OCI-LY7 (cell line): Measurements from ENCODE around the gene CTNND2. TPM values are rescaled to one million over a fixed set of nuclear protein-coding genes. Genes with fewer than 3 reads are reported as not detected.

Experiments
- BruUV-seq: library from RNA; stranded (reverse); fragments of 400-500 nt; replicated peaks from 2 replicates; lab custom pipeline; 2021; lab: Mats Ljungman, UMichigan
- CTCF ChIA-PET: fragments of 300-600 bp; sonication (Branson Sonifier 250); formaldehyde crosslinking; loops from one replicate; lab custom pipeline; 2022; ENCODE audit warnings: antibody characterized with exemption; ENCODE audit not compliant: unreplicated experiment; lab: Charles Lee
- POLR2A ChIA-PET: fragments of 300-600 bp; sonication (Branson Sonifier 250); formaldehyde crosslinking; loops from one replicate; lab custom pipeline; 2022; ENCODE audit warnings: antibody characterized with exemption; lab: Charles Lee
- DNase-seq: peaks from one replicate; pipeline ENCODE4 v3.0.0-alpha.2; 2015; ENCODE audit warnings: low spot score
- H2AFZ ChIP-seq: fragments of 200-600 bp; sonication (generic), shearing (Covaris generic); 2 replicates; pipeline ENCODE4 v1.6.1; 2014; ENCODE audit warnings: mild to moderate bottlenecking, antibody characterized with exemption, low read length, moderate library complexity
- H3K27ac ChIP-seq: fragments of 200-600 bp; sonication (generic); 2 replicates; pipeline ENCODE4 v1.5.1; 2014; ENCODE audit warnings: mixed run types, low read depth, mild to moderate bottlenecking, moderate library complexity, low read length, inconsistent platforms; ENCODE audit not compliant: poor library complexity, severe bottlenecking
- H3K36me3 ChIP-seq: fragments of 200-600 bp; sonication (generic); 2 replicates; pipeline ENCODE4 v1.6.1; 2014; ENCODE audit warnings: mild to moderate bottlenecking, antibody characterized with exemption, low read length, moderate library complexity, mixed read lengths; ENCODE audit not compliant: insufficient read depth
- H3K4me1 ChIP-seq: fragments of 200-600 bp; sonication (generic); 2 replicates; pipeline ENCODE4 v1.5.1; 2014; ENCODE audit warnings: mild to moderate bottlenecking, low read length; ENCODE audit not compliant: insufficient read depth, poor library complexity, severe bottlenecking
- H3K4me2 ChIP-seq: fragments of 200-600 bp; sonication (generic); 2 replicates; pipeline ENCODE4 v1.6.1; 2014; ENCODE audit warnings: mild to moderate bottlenecking, low read length
- H3K4me3 ChIP-seq: fragments of 200-600 bp; sonication (generic); 2 replicates; pipeline ENCODE4 v1.5.1; 2014; ENCODE audit warnings: mild to moderate bottlenecking, low read depth, low read length; ENCODE audit not compliant: poor library complexity, severe bottlenecking
- H3K79me2 ChIP-seq: fragments of 200-600 bp; sonication (generic); 2 replicates; pipeline ENCODE4 v1.6.1; 2016; ENCODE audit warnings: low read depth, mild to moderate bottlenecking, low read length, moderate library complexity, mixed read lengths; ENCODE audit not compliant: insufficient read depth
- H3K9me2 ChIP-seq: fragments of 200-600 bp; sonication (generic); 2 replicates; pipeline ENCODE4 v1.6.1; 2016; ENCODE audit warnings: mild to moderate bottlenecking, low read length, mixed read lengths; ENCODE audit not compliant: insufficient read depth
- H3K9me3 ChIP-seq: fragments of 200-600 bp; sonication (generic); 2 replicates; pipeline ENCODE4 v1.6.1; 2014; ENCODE audit warnings: mild to moderate bottlenecking, mixed run types, low read length, mixed read lengths
- H4K20me1 ChIP-seq: fragments of 200-600 bp; sonication (generic); 2 replicates; pipeline ENCODE4 v1.6.1; 2014; ENCODE audit warnings: mild to moderate bottlenecking, antibody characterized with exemption, low read length, moderate library complexity, mixed read lengths; ENCODE audit not compliant: insufficient read depth
- CTCF ChIP-seq: fragments of 200-600 bp; sonication (generic); conservative IDR thresholded peaks from 2 replicates; pipeline ENCODE4 v1.5.1; 2014; ENCODE audit warnings: mild to moderate bottlenecking, antibody characterized with exemption, low read length, moderate library complexity, mixed read lengths
- EZH2phosphoT487 ChIP-seq: fragments of 200-600 bp; sonication (generic); IDR thresholded peaks from 2 replicates; pipeline ENCODE4 v1.6.1; 2018; ENCODE audit warnings: low read depth, borderline replicate concordance, mild to moderate bottlenecking, mixed run types, antibody characterized with exemption, low read length, moderate library complexity, mixed read lengths
- intact Hi-C: fragments of 100-400 bp; cut with micrococcal nuclease; formaldehyde crosslinking; loops from one replicate; pipeline ENCODE4 v1.10.0; 2022; ENCODE audit not compliant: unreplicated experiment
- total RNA-seq, 2 experiments: library from RNA; depleted of rRNA in 1 of 2; stranded (reverse); fragments of >200 nt in 1 of 2; shearing (Covaris generic) in 1 of 2; gene quantifications; 2 replicates each; pipeline ENCODE4 v1.2.3, GENCODE V29; 2014 to 2022

CTNND2 gene
- total RNA-seq, 2 experiments from 2014 or later = not detected

- no peaks in the 10 kb centered on the region for H3K4me1 ChIP-seq
- CTCF ChIA-PET = no interaction called here
- DNase-seq = no peak
- no peaks in the 10 kb centered on the region for H3K36me3 ChIP-seq
- no TSS peak for BruUV-seq
- no peak overlapping the region for H3K27ac ChIP-seq
- H3K9me2 ChIP-seq = peaks cover 5% of the 10 kb centered on the region; the same call in 1 of the 2 replicates
- no peaks in the 10 kb centered on the region for H3K9me3 ChIP-seq
- H3K79me2 ChIP-seq = no peaks in the 10 kb centered on the region
- no peak overlapping the region for H3K4me2 ChIP-seq
- POLR2A ChIA-PET = no interaction called here
- intact Hi-C loops = no loop called here
- H3K4me3 ChIP-seq = no peak overlapping the region
- no peaks in the 10 kb centered on the region for H4K20me1 ChIP-seq
- TF ChIP-seq CTCF = no peak
- no peak for TF ChIP-seq EZH2phosphoT487
- H2AFZ ChIP-seq = no peak overlapping the region
These were observed 37.3 kb upstream of the CTNND2 start for GRCh38 chr5:11941566-11941965.

- Histone ChIP-seq H3K79me2 (no peaks in the 10 kb centered on the region), H2AFZ (no peak overlapping the region), H3K27ac (no peak overlapping the region), H3K4me2 (no peak overlapping the region), H3K36me3 (no peaks in the 10 kb centered on the region), H3K4me1 (no peaks in the 10 kb centered on the region), H3K4me3 (no peak overlapping the region), H3K9me2 (no peaks in the 10 kb centered on the region), H4K20me1 (no peaks in the 10 kb centered on the region), H3K9me3 (no peaks in the 10 kb centered on the region)
- no TSS peak for BruUV-seq
- intact Hi-C loops = no loop called here
- ChIA-PET CTCF (no interaction called here), POLR2A (interaction anchor here (1.0 kb wide), 1 partner anchor 12 kb away, joined by 3 read pairs; no protein-coding TSS in a partner anchor)
- TF ChIP-seq CTCF (no peak), EZH2phosphoT487 (no peak)
- no peak for DNase-seq
These were observed 27.4 kb upstream of the CTNND2 start for GRCh38 chr5:11931638-11932037.

- H3K36me3 ChIP-seq = no peaks in the 10 kb centered on the region
- H4K20me1 ChIP-seq = no peaks in the 10 kb centered on the region
- no peak overlapping the region for H3K4me2 ChIP-seq
- H3K79me2 ChIP-seq = no peaks in the 10 kb centered on the region
- intact Hi-C loops = no loop called here
- no peak overlapping the region for H3K27ac ChIP-seq
- H3K4me1 ChIP-seq = no peaks in the 10 kb centered on the region
- no TSS peak for BruUV-seq
- H3K4me3 ChIP-seq = no peak overlapping the region
- ChIA-PET POLR2A (interaction anchor here (0.5 kb wide), 1 partner anchor 109 kb away, joined by 3 read pairs; no protein-coding TSS in a partner anchor), CTCF (no interaction called here)
- H3K9me2 ChIP-seq = no peaks in the 10 kb centered on the region
- no peaks in the 10 kb centered on the region for H3K9me3 ChIP-seq
- TF ChIP-seq EZH2phosphoT487 = no peak
- no peak for TF ChIP-seq CTCF
- no peak overlapping the region for H2AFZ ChIP-seq
- DNase-seq = no peak
These were observed 24.7 kb upstream of the CTNND2 start for GRCh38 chr5:11928909-11929308.
